NCI-H146 treated with DMSO at 0.1 percent for 48 hours (cell line): ENCODE data around the gene CR2.
"Not testable (repeated sequence)": the region's sequence is repeated elsewhere in the genome, so short reads cannot be mapped to it uniquely, and the experiment has no call there.

ENCODE experiments used
- DNase-seq: peaks from one replicate; lab custom pipeline; 2025; ENCODE audit not compliant: unreplicated experiment; lab: John Stamatoyannopoulos, UW

Gene CR2

DNA sequence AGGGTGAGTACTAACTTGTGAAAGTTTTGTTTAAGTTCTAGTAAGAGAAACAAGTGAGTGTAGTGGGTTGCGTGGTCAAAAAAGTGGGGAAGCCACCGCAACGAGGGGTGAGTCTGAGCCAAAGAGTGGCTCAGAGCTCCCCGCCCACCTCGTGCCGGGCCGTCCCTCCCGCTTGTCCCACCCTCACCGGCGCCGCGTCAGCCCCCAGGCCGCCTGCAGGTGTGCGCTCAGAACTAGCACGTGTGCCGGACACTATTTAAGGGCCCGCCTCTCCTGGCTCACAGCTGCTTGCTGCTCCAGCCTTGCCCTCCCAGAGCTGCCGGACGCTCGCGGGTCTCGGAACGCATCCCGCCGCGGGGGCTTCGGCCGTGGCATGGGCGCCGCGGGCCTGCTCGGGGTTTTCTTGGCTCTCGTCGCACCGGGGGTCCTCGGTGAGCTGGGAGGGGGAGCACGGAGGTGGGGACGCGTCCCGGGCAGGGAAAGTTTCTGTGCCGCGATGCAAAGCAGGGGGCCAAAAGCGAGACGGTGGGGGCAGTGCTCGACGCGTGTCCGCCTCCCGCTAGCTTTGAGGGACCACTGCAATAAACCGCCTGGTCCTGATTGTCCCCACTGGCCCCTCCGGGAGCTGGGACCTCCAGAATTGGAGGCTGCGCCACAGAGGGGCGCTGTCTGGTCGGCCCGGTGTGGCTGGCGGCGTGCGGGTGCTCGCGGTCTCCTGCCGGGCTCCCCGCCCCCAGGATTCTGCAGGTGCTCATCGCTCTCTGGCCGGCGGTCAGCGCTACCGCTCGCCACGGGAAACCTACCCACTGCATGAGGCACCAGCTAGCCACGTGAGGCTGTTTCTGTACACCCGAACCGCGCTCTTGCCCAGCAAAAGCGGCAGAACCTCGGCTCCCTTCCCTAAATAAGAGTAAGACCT is at the start of gene CR2:
TSS of gene CR2 (plus strand) at position 283 of the 919 bp plus-strand sequence. CDS start at position 374, 91 bp downstream.
- DNase-seq: no peak

DNA sequence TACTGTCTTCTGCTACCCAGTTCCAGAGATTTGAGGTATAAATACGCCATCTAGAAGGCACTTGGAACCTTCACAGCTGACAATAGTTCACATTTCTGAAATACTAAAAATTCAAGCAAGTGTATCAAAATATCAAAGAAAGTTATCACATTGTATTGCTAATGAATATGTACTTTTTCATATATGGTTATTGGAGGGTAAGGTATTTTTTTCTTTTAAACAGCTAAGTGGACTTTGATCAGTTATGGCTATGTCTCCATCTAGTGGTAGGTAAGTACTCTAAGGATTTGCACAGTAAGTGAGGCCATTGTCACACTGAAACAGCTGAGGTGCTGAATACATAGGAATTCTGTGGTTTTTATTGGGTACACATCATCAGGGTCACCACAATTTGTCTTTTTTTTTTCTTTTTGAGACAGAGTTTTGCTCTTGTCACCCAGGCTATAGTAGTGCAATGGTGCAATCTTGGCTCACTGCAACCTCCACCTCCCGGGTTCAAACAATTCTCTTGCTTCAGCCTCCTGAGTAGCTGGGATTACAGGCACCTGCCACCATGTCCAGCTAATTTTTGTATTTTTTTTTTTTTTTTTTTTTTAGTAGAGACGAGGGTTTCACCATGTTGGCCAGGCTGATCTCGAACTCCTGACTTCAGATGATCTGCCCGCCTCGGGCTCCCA is 49.1 kb upstream of the CR2 start:
- peak; percentile 45 for DNase-seq

DNA sequence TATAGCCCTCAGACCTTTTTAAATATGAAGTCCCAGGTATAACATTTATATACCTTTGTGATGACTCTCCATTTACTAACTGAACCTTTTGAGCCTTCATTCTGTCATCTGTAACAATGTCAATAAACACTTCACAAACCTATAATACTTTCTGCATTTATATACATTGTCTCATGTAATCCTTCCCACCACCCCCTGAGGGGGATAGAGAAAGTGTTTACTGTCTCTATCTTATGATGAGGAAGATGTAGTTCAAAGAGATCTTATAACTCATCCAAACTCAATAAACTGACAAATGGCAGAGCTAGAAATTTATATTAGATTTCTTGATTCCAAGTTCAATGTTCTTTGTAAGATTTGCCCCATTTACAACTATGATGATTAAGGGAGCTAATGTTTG is 48.3 kb upstream of the CR2 start:
- DNase-seq: no peak

DNA sequence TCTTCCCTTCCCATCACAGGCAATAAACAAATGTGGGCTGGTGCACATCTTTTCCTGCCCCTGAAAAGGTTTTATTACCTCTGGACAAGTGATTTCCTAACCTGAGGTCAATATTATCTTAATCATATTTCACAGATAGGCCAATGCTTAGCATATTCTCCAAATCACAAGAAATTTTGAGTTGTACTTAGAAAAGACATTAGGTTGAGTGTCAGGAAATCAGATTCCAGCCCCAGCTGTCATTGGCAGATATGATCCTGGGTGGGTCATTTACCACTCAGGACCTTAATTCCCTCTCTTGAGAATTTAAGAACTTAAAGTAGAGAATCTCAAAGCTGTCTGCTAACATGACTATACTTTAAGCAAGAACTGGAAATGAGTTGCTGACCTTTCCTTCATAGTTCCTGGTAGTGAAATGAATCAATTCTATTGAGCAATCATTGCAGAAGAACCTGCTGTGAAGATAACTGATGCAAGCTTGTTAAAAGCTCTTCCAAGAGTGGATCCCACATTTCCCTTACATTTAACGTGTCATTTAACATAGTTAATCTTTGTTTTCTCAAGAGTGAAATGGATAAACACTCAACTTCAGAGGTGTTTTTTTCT is 46.4 kb upstream of the CR2 start:
- DNase-seq: no peak

DNA sequence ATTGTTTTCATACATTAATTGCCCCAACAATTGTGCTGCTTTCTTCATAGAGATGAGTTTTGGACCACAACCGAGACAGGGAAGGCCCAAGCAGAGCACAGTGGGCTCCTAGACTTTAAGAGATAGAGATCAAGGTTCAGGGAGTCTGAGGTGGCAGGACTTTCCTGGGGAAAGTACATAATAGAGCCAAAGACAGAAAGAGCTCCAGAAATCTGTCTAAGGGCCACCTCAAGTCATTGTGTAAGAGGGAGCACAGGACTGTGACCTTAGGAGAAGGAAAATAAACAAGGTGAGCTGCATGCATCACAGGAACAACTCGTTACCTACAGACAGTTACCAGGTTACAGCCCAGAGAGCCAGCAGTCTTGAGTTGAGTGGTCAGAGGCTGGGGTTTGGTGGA is 41.3 kb upstream of the CR2 start:
- no peak for DNase-seq

DNA sequence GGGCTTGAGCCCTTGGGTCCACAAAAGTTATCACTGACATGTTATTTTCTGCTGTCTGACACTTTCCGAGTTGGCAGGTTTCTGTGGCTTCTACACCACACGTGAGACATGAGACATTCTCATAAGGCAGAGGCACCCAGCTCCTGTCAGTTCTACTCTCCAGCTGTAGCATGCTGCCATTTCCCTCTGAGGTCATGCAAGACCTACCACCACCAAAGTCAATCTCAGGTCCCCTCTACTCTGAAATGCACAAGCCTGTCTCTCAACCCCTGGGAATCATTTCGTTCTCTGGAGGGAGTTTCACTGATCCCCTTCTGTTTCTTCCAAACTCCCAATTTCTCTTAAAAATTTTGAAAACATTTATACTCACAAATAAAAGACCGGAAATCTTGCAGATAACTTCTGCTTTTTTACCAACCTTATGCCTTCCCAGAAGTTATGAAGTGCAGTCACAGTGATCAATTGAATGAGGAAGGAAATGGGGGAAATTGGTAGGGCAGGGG is 39.5 kb upstream of the CR2 start:
- no peak for DNase-seq

DNA sequence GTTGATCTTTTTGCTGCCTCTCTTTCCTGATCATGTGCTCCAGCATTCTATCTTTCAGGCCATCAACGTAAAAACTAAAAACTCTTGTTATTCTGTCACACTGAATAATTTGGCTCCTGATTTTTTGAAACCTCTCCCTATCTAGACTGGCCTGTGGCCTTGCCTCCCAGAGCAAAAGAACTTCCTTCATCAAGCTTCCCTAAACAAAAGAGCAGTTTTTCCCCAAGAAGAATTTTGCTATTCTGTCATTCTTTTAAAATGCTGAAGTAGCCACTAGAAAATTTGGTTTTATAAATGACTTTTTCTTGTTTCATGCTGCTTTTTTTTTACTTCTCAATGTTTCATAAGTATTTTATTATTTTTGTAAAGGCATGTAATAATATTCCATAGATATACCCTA is 37.1 kb upstream of the CR2 start:
- no peak for DNase-seq

DNA sequence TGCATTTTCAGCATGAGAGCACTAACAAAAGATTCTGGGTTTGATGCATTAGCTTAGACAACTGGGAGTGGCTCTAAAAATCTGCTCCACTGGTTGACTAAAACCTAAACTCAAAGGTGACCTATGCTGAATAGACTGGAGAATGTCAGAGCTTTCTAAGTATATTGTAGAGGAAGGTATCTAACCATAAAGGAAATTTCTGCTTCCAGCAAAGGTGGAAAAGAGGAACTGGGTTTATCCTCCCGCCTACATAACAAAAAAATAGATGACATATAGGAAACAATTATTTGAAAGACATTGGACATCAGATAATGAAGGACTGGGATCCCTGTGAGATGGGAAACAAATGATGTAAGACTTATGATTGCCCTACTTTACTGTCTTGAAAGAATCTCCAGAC is 35.8 kb upstream of the CR2 start:
- no peak for DNase-seq

DNA sequence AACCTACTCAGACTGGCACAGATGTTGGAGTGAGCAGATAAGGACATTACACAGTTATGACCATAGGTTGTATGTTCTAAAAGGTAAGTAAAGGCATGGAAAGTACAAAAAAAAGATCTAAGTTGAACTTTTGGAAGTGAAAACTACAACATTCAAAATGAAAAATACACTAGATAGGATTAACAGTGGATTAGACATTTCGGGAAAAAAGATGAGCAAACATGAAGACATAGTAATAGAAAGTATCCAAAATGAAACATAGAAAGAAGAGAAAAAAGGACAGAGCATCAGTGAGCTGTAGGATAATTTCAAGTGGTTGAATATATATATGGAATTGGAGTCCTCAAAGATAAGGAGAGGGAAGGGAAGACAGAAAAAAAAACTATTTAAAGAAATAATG is 34.0 kb upstream of the CR2 start:
- DNase-seq: no peak

DNA sequence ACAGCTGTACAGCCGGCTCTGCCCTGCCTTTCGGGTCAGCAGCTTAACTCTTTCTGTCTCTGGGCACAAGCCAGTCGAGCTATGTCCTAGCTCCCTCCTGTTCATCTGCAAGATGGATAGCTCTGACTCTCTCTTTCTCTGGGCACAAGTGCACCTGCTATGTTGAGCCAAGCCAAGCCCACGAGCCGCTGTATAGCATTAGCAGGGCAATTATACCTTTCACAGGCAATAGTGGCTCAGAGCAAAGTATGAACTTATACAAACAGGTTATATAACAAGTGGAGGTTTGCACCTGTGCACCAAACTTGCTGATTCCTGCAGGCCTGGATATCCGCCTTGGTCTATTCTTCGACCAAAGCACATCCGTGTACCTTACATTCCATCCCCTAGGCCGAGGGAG is 33.0 kb upstream of the CR2 start:
- DNase-seq: no peak

DNA sequence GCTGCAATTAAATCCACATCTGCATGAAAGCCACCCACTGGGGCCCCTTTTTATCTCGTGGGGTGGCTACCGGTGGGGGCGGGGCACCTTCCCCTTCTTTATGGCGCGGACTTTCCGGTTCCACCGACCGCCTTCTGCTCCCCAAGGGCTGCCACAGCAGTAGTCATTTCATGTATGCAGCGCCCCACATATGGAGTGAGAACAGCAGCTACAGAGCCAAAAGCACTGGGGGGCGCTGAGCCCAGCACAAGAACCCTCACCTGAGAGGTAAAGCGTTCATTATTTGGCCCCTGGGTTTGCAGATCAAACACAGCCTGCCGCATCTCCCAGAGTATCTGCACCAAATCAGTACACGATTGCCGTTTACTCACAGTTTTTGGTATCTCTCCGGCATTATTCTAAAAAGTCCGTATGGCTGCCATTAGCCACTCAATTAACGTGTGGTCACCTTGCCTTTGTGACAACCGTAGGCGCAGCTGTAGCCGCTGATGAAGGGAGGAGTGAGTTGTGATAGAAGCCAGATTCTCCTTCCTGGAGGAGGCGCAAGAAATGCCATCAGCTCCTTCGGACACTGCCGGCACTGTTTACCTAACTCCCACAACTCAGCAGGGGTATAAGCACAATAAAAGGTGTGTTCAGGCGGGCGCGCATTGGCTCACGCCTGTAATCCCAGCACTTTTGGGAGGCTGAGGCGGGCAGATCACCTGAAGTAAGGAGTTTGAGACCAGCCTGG is 30.4 kb upstream of the CR2 start:
- no peak for DNase-seq

DNA sequence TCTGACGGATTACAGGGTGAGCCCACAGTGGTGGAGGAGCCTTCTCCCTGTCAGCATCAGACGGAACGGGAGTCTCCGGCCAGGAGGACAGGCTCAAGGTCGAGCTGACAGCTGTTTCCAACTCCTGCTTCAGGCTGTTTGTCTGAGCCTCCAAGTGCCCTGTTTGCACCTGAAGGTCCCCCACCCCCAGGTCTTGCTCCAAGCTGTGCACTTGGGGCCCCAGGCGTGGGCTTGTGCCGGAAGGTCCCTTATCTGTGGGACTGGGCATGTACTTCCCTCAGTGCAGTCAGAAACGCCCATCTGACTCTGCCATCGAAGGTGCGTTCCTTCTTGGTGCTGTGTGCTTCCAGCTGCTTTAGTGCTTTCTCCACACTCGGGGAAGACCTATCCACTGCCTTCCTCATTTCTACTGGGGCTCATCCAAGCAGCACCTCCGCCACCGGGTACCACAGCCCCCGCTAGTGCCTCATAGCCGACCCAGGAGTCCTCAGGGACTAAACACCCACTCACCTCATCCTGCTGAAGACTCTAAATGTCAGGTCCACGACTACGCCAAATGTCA is 29.5 kb upstream of the CR2 start:
- DNase-seq: no peak

DNA sequence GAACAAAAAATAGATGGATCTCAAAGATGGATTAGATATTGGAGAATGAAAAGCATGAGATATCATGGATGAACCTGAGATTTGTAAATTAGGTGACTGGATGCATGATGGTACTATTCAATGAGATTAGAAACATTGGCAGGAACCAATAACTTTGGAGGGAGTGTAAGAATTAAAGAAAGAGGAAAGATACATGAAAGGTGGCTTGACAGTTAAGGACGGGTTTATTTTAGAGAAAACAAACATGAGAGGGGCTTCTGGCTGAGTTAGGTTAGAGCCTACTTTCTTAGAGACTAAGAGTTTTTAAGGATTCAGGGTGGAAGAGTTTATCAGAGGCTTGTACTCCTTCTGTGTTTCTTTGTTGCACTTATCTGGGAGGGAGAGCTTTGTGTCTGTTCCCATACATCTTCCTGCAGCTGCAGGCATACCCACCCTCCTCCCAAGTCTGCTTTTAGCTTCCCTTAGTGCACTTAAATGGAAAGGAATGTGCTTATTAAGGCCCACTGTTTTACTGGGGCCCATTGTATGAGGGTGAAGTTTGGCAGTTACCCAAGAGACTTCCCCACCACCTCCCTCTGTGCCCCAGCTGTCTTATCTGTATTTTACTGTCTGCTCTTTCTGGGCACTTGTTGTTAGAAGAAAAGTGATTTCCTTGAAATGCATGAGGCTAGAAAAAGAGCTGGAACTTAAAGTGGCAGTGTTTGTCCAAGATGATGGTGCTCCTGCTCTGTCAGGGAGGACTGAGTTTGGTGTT is 26.1 kb upstream of the CR2 start:
- no peak for DNase-seq

DNA sequence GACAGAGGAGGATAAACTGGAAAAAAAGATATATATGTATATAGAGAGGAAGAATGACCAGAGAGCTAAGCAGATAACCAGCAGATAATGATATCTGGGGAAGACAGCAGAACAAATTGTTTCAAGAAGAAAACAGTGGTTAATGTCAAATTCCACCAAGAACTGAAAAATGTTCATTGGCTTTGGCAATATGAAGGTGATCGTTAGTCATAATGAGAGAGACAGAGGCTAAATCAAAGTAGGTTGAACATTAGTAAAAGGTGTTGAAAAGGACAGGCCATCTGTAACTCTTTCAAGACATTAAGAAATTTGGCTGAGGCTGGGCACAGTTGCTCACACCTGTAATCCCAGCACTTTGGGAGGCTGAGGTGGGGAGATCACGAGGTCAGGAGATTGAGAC is 25.3 kb upstream of the CR2 start:
- DNase-seq: no peak

DNA sequence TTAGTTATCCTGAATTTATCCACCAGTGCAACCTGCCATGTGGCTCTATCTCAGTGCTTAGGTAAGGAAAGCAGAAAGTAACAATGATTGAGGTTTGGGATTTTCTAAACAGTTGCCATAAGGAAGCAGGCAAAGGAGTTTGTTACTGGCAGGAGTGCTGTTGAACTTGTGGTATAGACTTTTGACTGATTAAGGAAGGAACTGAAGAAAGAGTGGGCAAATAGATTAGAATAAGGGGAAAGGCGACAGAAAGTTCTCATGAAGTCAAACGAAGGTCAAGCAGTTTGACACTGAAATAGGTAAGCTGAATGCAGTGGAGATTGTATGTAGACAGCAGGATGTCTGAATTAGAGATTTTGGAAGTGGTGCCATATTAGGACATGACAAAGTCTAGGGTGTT is 24.2 kb upstream of the CR2 start:
- DNase-seq: no peak

DNA sequence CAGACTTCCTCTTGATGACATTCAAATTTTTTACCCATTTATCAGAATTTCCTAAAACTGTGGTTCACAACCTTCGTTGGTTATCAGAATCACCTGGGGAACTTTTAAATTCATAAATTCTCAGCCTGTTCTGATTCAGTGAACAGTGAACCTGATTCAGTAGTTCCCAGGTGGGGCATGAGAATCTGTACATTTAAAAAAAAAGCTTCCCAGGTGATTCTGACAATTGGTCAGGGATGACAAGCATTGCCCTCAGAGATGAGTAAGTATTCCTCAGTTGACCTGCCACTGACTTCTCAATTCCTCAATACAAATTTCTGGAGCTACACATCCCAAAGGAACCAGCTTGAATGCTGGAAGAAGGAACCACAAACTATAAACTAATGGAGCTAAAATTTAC is 23.5 kb upstream of the CR2 start:
- DNase-seq: no peak

DNA sequence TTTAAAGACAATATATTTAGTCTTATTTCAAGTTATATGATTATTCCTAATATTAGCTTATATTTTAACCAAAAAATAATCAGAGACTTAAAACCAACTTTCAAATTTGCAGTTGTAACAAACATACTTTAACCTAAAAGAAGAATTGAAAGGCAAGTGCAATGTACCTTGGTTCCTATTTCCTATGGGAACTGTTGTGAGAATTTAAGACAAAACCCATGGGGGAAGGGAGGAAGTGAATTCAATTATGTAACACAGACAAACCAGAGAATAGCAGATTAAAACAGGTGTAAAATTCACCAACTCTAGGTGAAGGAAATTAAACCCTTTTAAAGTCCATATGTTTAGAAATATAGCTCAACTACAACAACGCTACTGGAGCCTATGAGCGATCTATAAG is 22.6 kb upstream of the CR2 start:
- no peak for DNase-seq

DNA sequence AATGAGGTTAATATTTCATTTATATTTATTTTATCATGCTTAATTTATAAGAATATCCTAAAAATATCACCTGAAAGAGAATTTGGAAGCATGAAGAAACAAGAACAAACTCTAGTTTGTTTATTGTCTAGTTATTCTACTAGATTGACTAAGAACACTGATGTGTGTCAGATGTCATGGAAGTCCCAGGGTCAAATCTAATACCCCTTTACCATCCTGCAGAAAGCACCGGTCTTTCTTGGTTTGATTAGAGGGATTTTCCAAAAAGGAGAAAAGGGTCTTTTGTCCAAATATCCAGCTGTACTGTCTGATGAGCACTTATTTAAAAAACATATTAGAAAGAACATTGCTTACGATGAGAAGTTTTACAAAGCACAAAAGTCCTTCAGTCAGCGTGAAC is 20.7 kb upstream of the CR2 start:
- DNase-seq: no peak

DNA sequence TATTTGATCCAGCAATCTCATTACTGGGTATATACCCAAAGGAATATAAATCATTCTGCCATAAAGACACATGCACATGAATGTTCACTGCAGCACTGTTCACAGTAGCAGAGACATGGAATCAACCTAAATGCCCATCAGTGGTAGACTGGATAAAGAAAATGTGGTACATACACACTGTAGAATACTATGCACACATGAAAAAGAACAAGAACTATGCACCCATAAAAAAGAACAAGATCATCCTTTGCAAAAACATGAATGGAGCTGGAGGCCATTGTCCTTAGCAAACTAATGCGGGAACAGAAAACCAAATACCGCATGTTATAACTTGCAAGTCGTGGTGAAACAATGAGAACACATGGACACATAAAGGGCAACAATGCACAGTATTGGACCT is 17.4 kb upstream of the CR2 start:
- DNase-seq: not testable (repeated sequence)

DNA sequence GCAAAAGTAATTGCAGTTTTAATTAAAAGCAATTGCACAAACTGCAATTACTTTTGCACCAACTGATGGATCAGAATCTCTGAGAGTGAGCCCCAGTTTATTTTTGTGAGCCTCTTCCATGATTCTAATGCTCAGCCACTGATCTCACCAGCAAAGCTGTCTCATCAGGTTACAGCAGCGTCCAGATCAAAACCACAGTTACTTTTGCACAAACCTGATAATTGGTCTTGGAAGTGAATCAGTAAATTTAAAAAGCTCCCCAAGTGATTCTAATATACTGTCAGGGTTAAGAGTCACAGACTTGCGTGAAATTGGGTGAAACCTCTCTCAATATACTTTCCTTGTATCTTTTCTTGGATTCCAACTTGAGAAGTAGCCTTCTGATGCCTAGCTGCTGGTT is 13.5 kb upstream of the CR2 start:
- no peak for DNase-seq
